HCT116 (cell line): ENCODE results near the gene SPRY4. TPM values are rescaled to one million over a fixed set of nuclear protein-coding genes. Genes with fewer than 3 reads are reported as not detected.
A peak's percentile ranks its signal among the peaks of the same experiment; 100 is the strongest.

Source experiments
- ATAC-seq: fragments of 200-7000 bp; cut with Tn5 transposase; 2 replicates; pipeline ENCODE4 v1.9.1; 2020; ENCODE audit warnings: mild to moderate bottlenecking, moderate library complexity
- BruUV-seq: library from RNA; stranded (reverse); fragments of 400-500 nt; replicated peaks from 2 replicates; lab custom pipeline; 2021; lab: Mats Ljungman, UMichigan
- CTCF ChIA-PET: fragments of 300-600 bp; sonication (Branson Sonifier 250); formaldehyde crosslinking; loops from one replicate; lab custom pipeline; 2021; ENCODE audit warnings: antibody characterized with exemption; lab: Charles Lee
- POLR2A ChIA-PET: fragments of 300-600, 350-600 bp; sonication (Branson Sonifier 250); formaldehyde crosslinking; loops from one replicate; lab custom pipeline; 2021; ENCODE audit warnings: antibody characterized with exemption; lab: Charles Lee
- RAD21 ChIA-PET, 2 experiments: fragments of 300-600 bp; sonication (Branson Sonifier 250); formaldehyde crosslinking; loops; one replicate each; lab custom pipeline; 2023; ENCODE audit warnings: low total read pairs in 2 of 2; ENCODE audit not compliant: uncharacterized antibody in 2 of 2, unreplicated experiment in 2 of 2, low non-redundant PET in 1 of 2; lab: Charles Lee
- DNase-seq: peaks from one replicate; pipeline ENCODE4 v3.0.0-alpha.2; 2010; ENCODE audit warnings: low read depth, low spot score
- H2AFZ ChIP-seq: fragments of 200-600 bp; shearing (Covaris generic), sonication (generic); 2 replicates; pipeline ENCODE4 v1.6.1; 2017; ENCODE audit warnings: low read depth, mixed run types, mixed read lengths, antibody characterized with exemption, low read length; ENCODE audit not compliant: poor library complexity, severe bottlenecking
- H3K27ac ChIP-seq: 2 replicates; pipeline ENCODE4 v1.5.1; 2012; ENCODE audit warnings: low read depth, low read length
- H3K27me3 ChIP-seq: fragments of 200-600 bp; sonication (generic); 2 replicates; pipeline ENCODE4 v1.6.1; 2016; ENCODE audit warnings: mixed run types, low read length, mixed read lengths; ENCODE audit not compliant: insufficient read depth
- H3K36me3 ChIP-seq, 2 experiments: fragments of 200-500 bp in 1 of 2; fragments of 200-600 bp in 1 of 2; sonication (Bioruptor generic) in 1 of 2; sonication (generic) in 1 of 2; 2 replicates each; pipeline versions ENCODE4 v1.5.1 to v1.6.1; 2014 to 2016; ENCODE audit warnings: low read length in 2 of 2, inconsistent platforms in 1 of 2, mixed read lengths in 1 of 2, mixed run types in 1 of 2; ENCODE audit not compliant: insufficient read depth in 2 of 2, control insufficient read depth in 1 of 2
- H3K4me1 ChIP-seq, 2 experiments: fragments of 200-600 bp in 1 of 2; sonication (generic) in 1 of 2; 2 replicates each; pipeline versions ENCODE4 v1.5.1 to v1.6.1; 2012 to 2017; ENCODE audit warnings: low read length in 2 of 2, inconsistent platforms in 1 of 2, mild to moderate bottlenecking in 1 of 2, mixed read lengths in 1 of 2, mixed run types in 1 of 2, moderate library complexity in 1 of 2; ENCODE audit not compliant: insufficient read depth in 2 of 2, control insufficient read depth in 1 of 2
- H3K4me2 ChIP-seq: fragments of 200-600 bp; sonication (generic); 2 replicates; pipeline ENCODE4 v1.6.1; 2017; ENCODE audit warnings: mixed run types, low read length, mixed read lengths
- H3K4me3 ChIP-seq, 2 experiments: fragments of 200-600 bp in 1 of 2; sonication (generic) in 1 of 2; replicated peaks in 1 of 2; 2 replicates each; pipeline ENCODE4 v1.5.1; 2011 to 2016; ENCODE audit warnings: low read length in 2 of 2, control low read depth in 1 of 2, low read depth in 1 of 2, mild to moderate bottlenecking in 1 of 2, mixed read lengths in 1 of 2, mixed run types in 1 of 2
- H3K79me2 ChIP-seq: fragments of 200-600 bp; sonication (generic); 2 replicates; pipeline ENCODE4 v1.6.1; 2017; ENCODE audit warnings: mild to moderate bottlenecking, mixed run types, low read length, moderate library complexity, mixed read lengths; ENCODE audit not compliant: insufficient read depth
- H3K9ac ChIP-seq: fragments of 200-600 bp; sonication (generic); 2 replicates; pipeline ENCODE4 v1.6.1; 2016; ENCODE audit warnings: low read length, mixed read lengths
- H3K9me2 ChIP-seq: fragments of 200-600 bp; sonication (generic), shearing (Covaris generic); 2 replicates; pipeline ENCODE4 v1.6.1; 2017; ENCODE audit warnings: mixed run types, mild to moderate bottlenecking, moderate library complexity; ENCODE audit not compliant: insufficient read depth
- H3K9me3 ChIP-seq, 2 experiments: fragments of 200-500 bp in 1 of 2; fragments of 200-600 bp in 1 of 2; sonication (Bioruptor generic) in 1 of 2; sonication (generic) in 1 of 2; 2 replicates each; pipeline ENCODE4 v1.6.1; 2014 to 2017; ENCODE audit warnings: low read length in 2 of 2, mixed read lengths in 2 of 2, inconsistent platforms in 1 of 2, low read depth in 1 of 2, mild to moderate bottlenecking in 1 of 2, mixed run types in 1 of 2, moderate library complexity in 1 of 2; ENCODE audit not compliant: control insufficient read depth in 1 of 2, insufficient read depth in 1 of 2
- H4K20me1 ChIP-seq: fragments of 200-600 bp; sonication (generic), shearing (Covaris generic); 2 replicates; pipeline ENCODE4 v1.6.1; 2017; ENCODE audit warnings: mixed run types, mild to moderate bottlenecking, moderate library complexity; ENCODE audit not compliant: insufficient read depth
- CBX3 ChIP-seq: IDR thresholded peaks from 2 replicates; pipeline ENCODE4 v1.6.1; 2012; ENCODE audit warnings: low read depth
- EGR1 ChIP-seq: IDR thresholded peaks from 2 replicates; pipeline ENCODE4 v1.6.1; 2012; ENCODE audit warnings: low read depth
- POLR2AphosphoS5 ChIP-seq: IDR thresholded peaks from 2 replicates; pipeline ENCODE4 v1.6.1; 2011; ENCODE audit warnings: mild to moderate bottlenecking, low read depth, low read length, moderate library complexity
- ZFX ChIP-seq: fragments of 450-650 bp; IDR thresholded peaks from 2 replicates; pipeline ENCODE4 v1.6.1; 2017
- intact Hi-C: fragments of 100-400 bp; cut with micrococcal nuclease; formaldehyde crosslinking; loops from 2 replicates; pipeline ENCODE4 v1.10.0; 2022
- total RNA-seq: library from RNA; stranded (reverse); gene quantifications from one replicate; pipeline ENCODE4 v1.2.1, GENCODE V29; 2021; ENCODE audit not compliant: unreplicated experiment
- TF ChIP-seq, protein P1 (sequence below), 3 experiments: fragments of 200-600 bp in 1 of 3; sonication (generic) in 1 of 3; IDR thresholded peaks in 2 of 3; conservative IDR thresholded peaks in 1 of 3; 2 replicates each; pipeline ENCODE4 v1.5.1; 2012 to 2017; ENCODE audit warnings: low read depth in 2 of 3, low read length in 2 of 3, antibody characterized with exemption in 1 of 3, borderline replicate concordance in 1 of 3, control low read depth in 1 of 3, mild to moderate bottlenecking in 1 of 3, mixed read lengths in 1 of 3, mixed run types in 1 of 3, moderate library complexity in 1 of 3; ENCODE audit not compliant: insufficient read depth in 1 of 3
- TF ChIP-seq, protein P2 (sequence below): IDR thresholded peaks from 2 replicates; pipeline ENCODE4 v1.6.1; 2012

Gene SPRY4
- total RNA-seq, 1 experiment from 2014 or later = 112 TPM

DNA sequence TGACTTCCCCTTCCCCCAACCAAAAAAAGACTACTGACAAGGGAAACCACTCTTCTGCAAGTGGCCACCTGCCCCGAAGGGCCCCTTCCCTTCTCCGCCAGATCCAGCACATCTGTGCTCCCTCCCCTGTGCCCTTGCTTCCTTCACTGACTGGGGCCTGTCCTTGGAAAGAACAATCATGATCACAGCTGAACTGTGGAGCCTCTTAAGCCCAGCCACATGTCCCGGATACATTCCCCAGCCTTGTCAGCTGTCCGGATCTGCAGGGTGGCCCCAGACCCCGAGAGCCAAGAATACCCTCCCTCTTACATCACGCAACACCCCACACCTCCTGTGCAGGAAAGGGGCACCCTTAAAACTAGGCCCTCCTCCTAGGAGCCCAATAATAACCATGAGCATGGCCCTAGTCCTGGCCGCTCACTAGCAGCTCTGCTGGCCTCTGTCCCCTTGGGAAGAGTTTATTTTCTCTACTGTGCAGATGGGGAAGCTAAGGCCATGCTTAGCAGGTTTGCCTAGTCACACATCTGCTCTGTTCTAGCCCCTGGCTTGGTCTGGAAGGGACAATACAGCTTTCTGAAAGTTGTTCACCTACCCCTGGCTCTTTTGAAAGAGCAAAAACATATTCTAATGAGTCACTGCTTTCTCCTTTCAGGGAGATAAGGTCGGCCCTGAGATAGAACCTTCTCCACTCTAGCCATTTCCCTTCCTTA, 3.8 kb downstream of the SPRY4 start:
- H3K4me1 ChIP-seq = peaks cover 70 to 76% of the 10 kb centered on the region in 2 experiments
- peaks cover 62% of the 10 kb centered on the region for H4K20me1 ChIP-seq
- no peaks in the 10 kb centered on the region for H3K27me3 ChIP-seq
- peak overlapping the region; percentile 7; the same call in 1 of the 2 replicates for H3K9ac ChIP-seq
- POLR2A ChIA-PET = interaction anchor here (0.6 to 8.4 kb wide), 5 partner anchors 11 to 293 kb away, joined by 3 to 199 read pairs (median 3); no protein-coding TSS in a partner anchor
- peaks cover 6 to 39% of the 10 kb centered on the region in 2 experiments for H3K36me3 ChIP-seq
- H3K9me3 ChIP-seq = no peaks in the 10 kb centered on the region
- no TSS peak for BruUV-seq
- H3K4me3 ChIP-seq = no peak overlapping the region; a peak in 1 of 4 replicates
- H2AFZ ChIP-seq = no peak overlapping the region
- RAD21 ChIA-PET = interaction anchor here in 1 of 2 experiments (0.7 kb wide), 1 partner anchor 58 kb away, joined by 3 read pairs; no protein-coding TSS in a partner anchor
- CTCF ChIA-PET = interaction anchor here (1.1 kb wide), 1 partner anchor 228 kb away, joined by 4 read pairs; no protein-coding TSS in a partner anchor
- intact Hi-C loops = no loop called here
- ATAC-seq (no peak), DNase-seq (no peak)
- H3K4me2 ChIP-seq = peak overlapping the region; percentile 54
- H3K9me2 ChIP-seq = no peaks in the 10 kb centered on the region
- TF ChIP-seq POLR2AphosphoS5 = peak; percentile 20; the same call in 1 of the 2 replicates
- no peak for TF ChIP-seq CBX3
- TF ChIP-seq, protein P1, sequence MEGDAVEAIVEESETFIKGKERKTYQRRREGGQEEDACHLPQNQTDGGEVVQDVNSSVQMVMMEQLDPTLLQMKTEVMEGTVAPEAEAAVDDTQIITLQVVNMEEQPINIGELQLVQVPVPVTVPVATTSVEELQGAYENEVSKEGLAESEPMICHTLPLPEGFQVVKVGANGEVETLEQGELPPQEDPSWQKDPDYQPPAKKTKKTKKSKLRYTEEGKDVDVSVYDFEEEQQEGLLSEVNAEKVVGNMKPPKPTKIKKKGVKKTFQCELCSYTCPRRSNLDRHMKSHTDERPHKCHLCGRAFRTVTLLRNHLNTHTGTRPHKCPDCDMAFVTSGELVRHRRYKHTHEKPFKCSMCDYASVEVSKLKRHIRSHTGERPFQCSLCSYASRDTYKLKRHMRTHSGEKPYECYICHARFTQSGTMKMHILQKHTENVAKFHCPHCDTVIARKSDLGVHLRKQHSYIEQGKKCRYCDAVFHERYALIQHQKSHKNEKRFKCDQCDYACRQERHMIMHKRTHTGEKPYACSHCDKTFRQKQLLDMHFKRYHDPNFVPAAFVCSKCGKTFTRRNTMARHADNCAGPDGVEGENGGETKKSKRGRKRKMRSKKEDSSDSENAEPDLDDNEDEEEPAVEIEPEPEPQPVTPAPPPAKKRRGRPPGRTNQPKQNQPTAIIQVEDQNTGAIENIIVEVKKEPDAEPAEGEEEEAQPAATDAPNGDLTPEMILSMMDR (IDR thresholded peaks at IDR 0.05 in 2 of 3, conservative IDR thresholded peaks at IDR 0.05 in 1 of 3; ENCODE audit: borderline replicate concordance in 1 of 3, insufficient read depth in 1 of 3, low read depth in 2 of 3, low read length in 2 of 3) = no peak
- no peak for TF ChIP-seq ZFX
- no peak for TF ChIP-seq EGR1
- TF ChIP-seq, protein P2, sequence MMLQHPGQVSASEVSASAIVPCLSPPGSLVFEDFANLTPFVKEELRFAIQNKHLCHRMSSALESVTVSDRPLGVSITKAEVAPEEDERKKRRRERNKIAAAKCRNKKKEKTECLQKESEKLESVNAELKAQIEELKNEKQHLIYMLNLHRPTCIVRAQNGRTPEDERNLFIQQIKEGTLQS = no peak
- H3K27ac ChIP-seq = peak overlapping the region; percentile 14; the same call in 1 of the 2 replicates
- H3K79me2 ChIP-seq = peaks cover 99% of the 10 kb centered on the region
